ENCODE results near the gene CHAF1A.

GRCh38 chr19:4358709-4359626 is 43.5 kb upstream of the CHAF1A start:
- no peak for TF ChIP-seq CTCF (conservative IDR thresholded peaks at IDR 0.05; ENCODE audit: low read length)
- no peak for TF ChIP-seq EZH2phosphoT487 (IDR thresholded peaks at IDR 0.05; ENCODE audit: borderline replicate concordance)
